GM13977 (cell line): ENCODE results near the gene SNRPA1.
"Not testable (repeated sequence)": the region's sequence is repeated elsewhere in the genome, so short reads cannot be mapped to it uniquely, and the experiment has no call there.

Experiments used
- DNase-seq: peaks from one replicate; pipeline ENCODE4 v3.0.0; 2012; ENCODE audit warnings: low spot score
- CTCF ChIP-seq: IDR thresholded peaks from 2 replicates; pipeline ENCODE4 v1.5.1; 2012; ENCODE audit warnings: mild to moderate bottlenecking, control low read depth; ENCODE audit not compliant: insufficient read depth; ENCODE audit errors: extremely low read depth, missing control alignments
- in situ Hi-C: fragments of 300-500 bp; cut with MboI; formaldehyde crosslinking; loops from one replicate; pipeline ENCODE4 v1.12.0; 2022; ENCODE audit warnings: low sequenced_read_pairs, low pct_unique_long_range_greater_than_20kb, mixed read lengths, inconsistent platforms; ENCODE audit not compliant: unreplicated experiment

The SNRPA1 gene

GRCh38 chr15:101295607-101296161 lies 636 bp upstream of the SNRPA1 start:
- DNase-seq, result no peak
- TF ChIP-seq CTCF, result no peak
- in situ Hi-C loops, result loop anchor here (5.0 to 10.0 kb wide), 2 partner anchors 199 to 347 kb away; no protein-coding TSS in a partner anchor

GRCh38 chr15:101293122-101293521 lies 1.9 kb downstream of the SNRPA1 start:
- in situ Hi-C loops, result loop anchor here (10.0 kb wide), 1 partner anchor 202 kb away; no protein-coding TSS in a partner anchor
- no peak for TF ChIP-seq CTCF

GRCh38 chr15:101288905-101289513 lies 6.0 kb downstream of the SNRPA1 start:
- DNase-seq, result no peak
- TF ChIP-seq CTCF, result peak; percentile 64
- in situ Hi-C loops, result no loop called here

More at GRCh38 chr15:101293122-101293521, 1.9 kb downstream of the SNRPA1 start:
- DNase-seq, result no peak

GRCh38 chr15:101287342-101287741 lies 7.7 kb downstream of the SNRPA1 start:
- in situ Hi-C loops, DNase-seq: not testable (repeated sequence)

GRCh38 chr15:101286471-101287114 lies 8.5 kb downstream of the SNRPA1 start:
- in situ Hi-C loops, result no loop called here
- TF ChIP-seq CTCF, result no peak
- DNase-seq, result no peak

- in situ Hi-C loops, result no loop called here
- no peak for DNase-seq
- TF ChIP-seq CTCF, result no peak
These were observed 11.1 kb downstream of the SNRPA1 start for GRCh38 chr15:101283931-101284330.

GRCh38 chr15:101280007-101280406 lies 15.0 kb downstream of the SNRPA1 start:
- DNase-seq, result no peak
- TF ChIP-seq CTCF, result no peak
- in situ Hi-C loops, result no loop called here
